ENCODE results near the gene DNAJB8. TPM values are rescaled to one million over a fixed set of nuclear protein-coding genes. Genes with fewer than 3 reads are reported as not detected.

Gene DNAJB8
- total RNA-seq, 1 donor from 2014 or later = not detected

- peaks cover 37% of the 10 kb centered on the region for H3K27me3 Mint-ChIP-seq (ENCODE audit: low read depth)
Measured at GRCh38 chr3:128439226-128439625, 27.5 kb downstream of the DNAJB8 start.

GRCh38 chr3:128438488-128439072, 28.1 kb downstream of the DNAJB8 start:
- Mint-ChIP-seq H3K4me3 (ENCODE audit: low read depth) (no peak overlapping the region), H3K27me3 (ENCODE audit: low read depth) (peaks cover 40% of the 10 kb centered on the region), H3K4me1 (ENCODE audit: low read depth) (no peaks in the 10 kb centered on the region), H3K27ac (no peak overlapping the region), H3K36me3 (ENCODE audit: low read depth) (no peaks in the 10 kb centered on the region), H3K9me3 (no peaks in the 10 kb centered on the region)
- no peak for DNase-seq (ENCODE audit: low spot score)
- intact Hi-C loops (cut with micrococcal nuclease) = no loop called here

More at GRCh38 chr3:128439226-128439625, 27.5 kb downstream of the DNAJB8 start:
- DNase-seq (ENCODE audit: low spot score) = no peak
- intact Hi-C loops (cut with micrococcal nuclease) = no loop called here
- Mint-ChIP-seq H3K9me3 (no peaks in the 10 kb centered on the region), H3K27ac (no peak overlapping the region), H3K4me1 (ENCODE audit: low read depth) (no peaks in the 10 kb centered on the region), H3K4me3 (ENCODE audit: low read depth) (no peak overlapping the region), H3K36me3 (ENCODE audit: low read depth) (no peaks in the 10 kb centered on the region)

- Mint-ChIP-seq H3K27ac (no peak overlapping the region), H3K4me1 (ENCODE audit: low read depth) (no peaks in the 10 kb centered on the region), H3K36me3 (ENCODE audit: low read depth) (no peaks in the 10 kb centered on the region), H3K9me3 (no peaks in the 10 kb centered on the region), H3K27me3 (ENCODE audit: low read depth) (peaks cover 48% of the 10 kb centered on the region), H3K4me3 (ENCODE audit: low read depth) (no peak overlapping the region)
- no peak for DNase-seq (ENCODE audit: low spot score)
- intact Hi-C loops (cut with micrococcal nuclease) = no loop called here
Measured at GRCh38 chr3:128436214-128436613, 30.5 kb downstream of the DNAJB8 start.

- intact Hi-C loops (cut with micrococcal nuclease) = no loop called here
- Mint-ChIP-seq H3K9me3 (no peaks in the 10 kb centered on the region), H3K27me3 (ENCODE audit: low read depth) (peaks cover 53% of the 10 kb centered on the region), H3K36me3 (ENCODE audit: low read depth) (no peaks in the 10 kb centered on the region), H3K4me3 (ENCODE audit: low read depth) (no peak overlapping the region), H3K27ac (no peak overlapping the region), H3K4me1 (ENCODE audit: low read depth) (no peaks in the 10 kb centered on the region)
- no peak for DNase-seq (ENCODE audit: low spot score)
Measured at GRCh38 chr3:128435561-128435960, 31.1 kb downstream of the DNAJB8 start.

GRCh38 chr3:128435058-128435457, 31.6 kb downstream of the DNAJB8 start:
- Mint-ChIP-seq H3K27me3 (ENCODE audit: low read depth) (peaks cover 55% of the 10 kb centered on the region), H3K9me3 (no peaks in the 10 kb centered on the region), H3K27ac (no peak overlapping the region), H3K36me3 (ENCODE audit: low read depth) (no peaks in the 10 kb centered on the region), H3K4me3 (ENCODE audit: low read depth) (no peak overlapping the region), H3K4me1 (ENCODE audit: low read depth) (no peaks in the 10 kb centered on the region)
- intact Hi-C loops (cut with micrococcal nuclease) = no loop called here
- DNase-seq (ENCODE audit: low spot score) = no peak

GRCh38 chr3:128434524-128434923, 32.2 kb downstream of the DNAJB8 start:
- H3K27me3 Mint-ChIP-seq (ENCODE audit: low read depth) = peaks cover 51% of the 10 kb centered on the region

GRCh38 chr3:128433837-128434165, 32.9 kb downstream of the DNAJB8 start:
- Mint-ChIP-seq H3K9me3 (no peaks in the 10 kb centered on the region), H3K27ac (no peak overlapping the region), H3K4me1 (ENCODE audit: low read depth) (no peaks in the 10 kb centered on the region), H3K36me3 (ENCODE audit: low read depth) (no peaks in the 10 kb centered on the region), H3K4me3 (ENCODE audit: low read depth) (no peak overlapping the region), H3K27me3 (ENCODE audit: low read depth) (peaks cover 48% of the 10 kb centered on the region)
- intact Hi-C loops (cut with micrococcal nuclease) = no loop called here
- no peak for DNase-seq (ENCODE audit: low spot score)

More at GRCh38 chr3:128434524-128434923, 32.2 kb downstream of the DNAJB8 start:
- no peak overlapping the region for H3K27ac Mint-ChIP-seq
- H3K9me3 Mint-ChIP-seq = no peaks in the 10 kb centered on the region
- intact Hi-C loops (cut with micrococcal nuclease) = no loop called here
- no peak overlapping the region for H3K4me3 Mint-ChIP-seq (ENCODE audit: low read depth)
- no peaks in the 10 kb centered on the region for H3K4me1 Mint-ChIP-seq (ENCODE audit: low read depth)
- DNase-seq (ENCODE audit: low spot score) = no peak
- H3K36me3 Mint-ChIP-seq (ENCODE audit: low read depth) = no peaks in the 10 kb centered on the region

GRCh38 chr3:128432971-128433836, 33.5 kb downstream of the DNAJB8 start:
- Mint-ChIP-seq H3K4me1 (ENCODE audit: low read depth) (no peaks in the 10 kb centered on the region), H3K9me3 (no peaks in the 10 kb centered on the region), H3K27me3 (ENCODE audit: low read depth) (peaks cover 52% of the 10 kb centered on the region), H3K4me3 (ENCODE audit: low read depth) (no peak overlapping the region), H3K27ac (no peak overlapping the region), H3K36me3 (ENCODE audit: low read depth) (no peaks in the 10 kb centered on the region)
- intact Hi-C loops (cut with micrococcal nuclease) = no loop called here
- no peak for DNase-seq (ENCODE audit: low spot score)

GRCh38 chr3:128432301-128432970, 34.3 kb downstream of the DNAJB8 start:
- Mint-ChIP-seq H3K27ac (no peak overlapping the region), H3K36me3 (ENCODE audit: low read depth) (no peaks in the 10 kb centered on the region), H3K4me3 (ENCODE audit: low read depth) (no peak overlapping the region), H3K4me1 (ENCODE audit: low read depth) (no peaks in the 10 kb centered on the region), H3K27me3 (ENCODE audit: low read depth) (peaks cover 52% of the 10 kb centered on the region), H3K9me3 (no peaks in the 10 kb centered on the region)
- intact Hi-C loops (cut with micrococcal nuclease) = no loop called here
- no peak for DNase-seq (ENCODE audit: low spot score)

DNA sequence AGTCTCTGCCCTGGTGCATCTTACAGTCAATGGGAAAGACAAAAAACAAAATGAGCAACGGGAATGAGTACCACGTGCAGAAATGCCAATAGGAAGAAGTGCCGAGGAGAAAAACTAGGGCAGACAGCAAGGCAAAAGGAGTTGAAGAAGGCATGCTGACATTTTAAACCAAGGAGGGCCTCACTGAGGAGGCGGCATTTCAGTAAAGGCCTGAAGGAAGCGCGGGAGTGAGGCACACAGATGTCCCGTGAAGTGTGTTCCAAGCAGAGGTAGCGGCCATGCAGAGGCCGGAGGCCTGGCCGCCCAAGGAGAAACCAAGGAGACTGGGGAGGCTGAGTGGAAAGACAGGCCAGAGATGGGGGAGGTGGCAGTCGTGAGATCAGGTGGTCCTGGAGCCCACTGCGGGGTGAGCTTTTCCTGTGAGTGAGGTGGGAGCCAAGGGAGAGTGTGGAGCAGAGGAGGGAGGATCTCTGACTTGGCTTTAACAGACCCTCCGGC, 34.8 kb downstream of the DNAJB8 start:
- Mint-ChIP-seq H3K4me3 (ENCODE audit: low read depth) (no peak overlapping the region), H3K27ac (no peak overlapping the region), H3K27me3 (ENCODE audit: low read depth) (peaks cover 52% of the 10 kb centered on the region), H3K36me3 (ENCODE audit: low read depth) (no peaks in the 10 kb centered on the region), H3K9me3 (no peaks in the 10 kb centered on the region), H3K4me1 (ENCODE audit: low read depth) (no peaks in the 10 kb centered on the region)
- DNase-seq (ENCODE audit: low spot score) = no peak
- intact Hi-C loops (cut with micrococcal nuclease) = no loop called here

- H3K9me3 Mint-ChIP-seq = no peaks in the 10 kb centered on the region
- H3K27ac Mint-ChIP-seq = no peak overlapping the region
- peaks cover 42% of the 10 kb centered on the region for H3K27me3 Mint-ChIP-seq (ENCODE audit: low read depth)
- no peaks in the 10 kb centered on the region for H3K36me3 Mint-ChIP-seq (ENCODE audit: low read depth)
- intact Hi-C loops (cut with micrococcal nuclease) = no loop called here
- H3K4me1 Mint-ChIP-seq (ENCODE audit: low read depth) = no peaks in the 10 kb centered on the region
- H3K4me3 Mint-ChIP-seq (ENCODE audit: low read depth) = no peak overlapping the region
- DNase-seq (ENCODE audit: low spot score) = no peak
Measured at GRCh38 chr3:128430731-128431130, 36.0 kb downstream of the DNAJB8 start.

DNA sequence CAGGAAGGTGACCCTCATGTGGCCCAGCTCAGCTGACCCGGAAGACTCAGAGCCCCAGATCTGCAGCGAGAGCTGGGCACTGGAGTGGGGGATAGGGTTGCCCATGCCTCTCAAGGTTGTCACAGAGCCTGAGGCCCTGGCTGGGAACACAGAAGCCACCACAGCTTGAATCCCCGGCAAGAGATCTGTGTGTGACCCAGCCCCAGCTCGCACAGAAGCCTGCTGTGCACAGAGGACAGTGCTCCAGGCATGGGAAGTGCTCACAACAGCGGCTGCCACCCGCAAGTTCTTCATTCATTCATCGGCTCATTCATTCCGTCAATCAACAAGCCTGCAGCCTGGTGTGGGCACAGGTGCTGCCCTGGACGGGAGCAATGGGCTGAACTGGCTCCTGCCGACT, 36.4 kb downstream of the DNAJB8 start:
- no peak overlapping the region for H3K27ac Mint-ChIP-seq
- no peaks in the 10 kb centered on the region for H3K4me1 Mint-ChIP-seq (ENCODE audit: low read depth)
- H3K27me3 Mint-ChIP-seq (ENCODE audit: low read depth) = peaks cover 41% of the 10 kb centered on the region
- H3K4me3 Mint-ChIP-seq (ENCODE audit: low read depth) = no peak overlapping the region
- no peak for DNase-seq (ENCODE audit: low spot score)
- intact Hi-C loops (cut with micrococcal nuclease) = no loop called here
- no peaks in the 10 kb centered on the region for H3K9me3 Mint-ChIP-seq
- H3K36me3 Mint-ChIP-seq (ENCODE audit: low read depth) = no peaks in the 10 kb centered on the region

GRCh38 chr3:128429751-128430150, 36.9 kb downstream of the DNAJB8 start:
- Mint-ChIP-seq H3K27me3 (ENCODE audit: low read depth) (peaks cover 41% of the 10 kb centered on the region), H3K4me1 (ENCODE audit: low read depth) (no peaks in the 10 kb centered on the region), H3K4me3 (ENCODE audit: low read depth) (no peak overlapping the region), H3K27ac (no peak overlapping the region), H3K36me3 (ENCODE audit: low read depth) (no peaks in the 10 kb centered on the region), H3K9me3 (no peaks in the 10 kb centered on the region)
- no peak for DNase-seq (ENCODE audit: low spot score)
- intact Hi-C loops (cut with micrococcal nuclease) = no loop called here
